ENCODE measurements around the gene THTPA. TPM values are rescaled to one million over a fixed set of nuclear protein-coding genes. Genes with fewer than 3 reads are reported as not detected.

Gene THTPA
- total and polyA plus RNA-seq, 7 donors, result 8.9 to 35.4 (median 22.0) TPM

- Histone ChIP-seq H3K4me3 (no peak overlapping the region), H3K4me1 (peaks cover 0 to 10% (median 5%) of the 10 kb centered on the region in 4 donors), H3K9me3 (no peaks in the 10 kb centered on the region), H3K36me3 (peaks cover 0 to 6% (median 0%) of the 10 kb centered on the region in 4 donors), H3K27ac (no peak overlapping the region), H3K27me3 (no peaks in the 10 kb centered on the region)
- 87 to 88% methylated on average over 5 of the region's 5 CpGs for WGBS, 2 donors
- TF ChIP-seq POLR2AphosphoS5 (IDR thresholded peaks at IDR 0.05) (no peak), EP300 (IDR thresholded peaks at IDR 0.05) (no peak), POLR2A (IDR thresholded peaks at IDR 0.05) (no peak), CTCF (IDR thresholded peaks at IDR 0.05) (no peak)
- DNase-seq, result no peak
- intact Hi-C loops (cut with DNase I), result no loop called here
Observed at GRCh38 chr14:23542261-23542660, 13.8 kb upstream of the THTPA start.

GRCh38 chr14:23543403-23543802 lies 12.7 kb upstream of the THTPA start:
- DNase-seq, result no peak
- Histone ChIP-seq H3K4me3 (no peak overlapping the region), H3K4me1 (peaks cover 0 to 10% (median 5%) of the 10 kb centered on the region in 4 donors), H3K27ac (no peak overlapping the region), H3K27me3 (no peaks in the 10 kb centered on the region), H3K9me3 (no peaks in the 10 kb centered on the region), H3K36me3 (peaks cover 0 to 6% (median 0%) of the 10 kb centered on the region in 4 donors)
- intact Hi-C loops (cut with DNase I), result no loop called here
- TF ChIP-seq EP300 (IDR thresholded peaks at IDR 0.05) (no peak), POLR2AphosphoS5 (IDR thresholded peaks at IDR 0.05) (no peak)
- 92 to 94% methylated on average over 5 of the region's 5 CpGs for WGBS, 2 donors

- TF ChIP-seq CTCF (IDR thresholded peaks at IDR 0.05), result no peak
- TF ChIP-seq POLR2A (IDR thresholded peaks at IDR 0.05), result no peak
- TF ChIP-seq EP300 (IDR thresholded peaks at IDR 0.05), result no peak
- TF ChIP-seq POLR2AphosphoS5 (IDR thresholded peaks at IDR 0.05), result no peak
- intact Hi-C loops (cut with DNase I), result no loop called here
Observed at GRCh38 chr14:23544511-23545447, 11.3 kb upstream of the THTPA start.

GRCh38 chr14:23545740-23546365 lies 10.2 kb upstream of the THTPA start:
- peaks cover 0 to 10% (median 7%) of the 10 kb centered on the region in 4 donors for H3K4me1 ChIP-seq
- H3K27me3 ChIP-seq, result no peaks in the 10 kb centered on the region
- H3K4me3 ChIP-seq, result no peak overlapping the region
- H3K36me3 ChIP-seq, result peaks cover 0 to 6% (median 0%) of the 10 kb centered on the region in 4 donors
- no peaks in the 10 kb centered on the region for H3K9me3 ChIP-seq
- no peak for TF ChIP-seq POLR2AphosphoS5 (IDR thresholded peaks at IDR 0.05)
- intact Hi-C loops (cut with DNase I), result no loop called here
- 84 to 86% methylated on average over 4 of the region's 4 CpGs for WGBS, 2 donors
- DNase-seq, result no peak
- H3K27ac ChIP-seq, result no peak overlapping the region

More at GRCh38 chr14:23544511-23545447, 11.3 kb upstream of the THTPA start:
- no peaks in the 10 kb centered on the region for H3K27me3 ChIP-seq
- no peak overlapping the region for H3K4me3 ChIP-seq
- H3K27ac ChIP-seq, result no peak overlapping the region
- no peaks in the 10 kb centered on the region for H3K9me3 ChIP-seq
- WGBS, 2 donors, result 37 to 59% methylated on average over 25 of the region's 25 CpGs
- no peak for DNase-seq
- H3K36me3 ChIP-seq, result peaks cover 0 to 6% (median 0%) of the 10 kb centered on the region in 4 donors
- no peaks in the 10 kb centered on the region for H3K4me1 ChIP-seq

GRCh38 chr14:23546450-23547035 lies 9.5 kb upstream of the THTPA start:
- DNase-seq, result no peak
- TF ChIP-seq POLR2A (IDR thresholded peaks at IDR 0.05) (no peak), CTCF (IDR thresholded peaks at IDR 0.05) (no peak), POLR2AphosphoS5 (IDR thresholded peaks at IDR 0.05) (no peak), EP300 (IDR thresholded peaks at IDR 0.05) (no peak)
- Histone ChIP-seq H3K27ac (no peak overlapping the region), H3K4me1 (peaks cover 0 to 13% (median 9%) of the 10 kb centered on the region in 4 donors), H3K36me3 (peaks cover 0 to 6% (median 0%) of the 10 kb centered on the region in 4 donors), H3K9me3 (no peaks in the 10 kb centered on the region), H3K4me3 (no peak overlapping the region), H3K27me3 (no peaks in the 10 kb centered on the region)
- intact Hi-C loops (cut with DNase I), result no loop called here
- 87% methylated on average over 10 of the region's 10 CpGs for WGBS, 2 donors
